RWPE2 (cell line): ENCODE measurements around the gene E2F1.

Experiments used
- ATAC-seq: fragments of 200-7000 bp; cut with Tn5 transposase; 3 replicates; pipeline ENCODE4 v1.9.1; 2021; ENCODE audit warnings: low read depth
- DNase-seq: peaks from one replicate; pipeline ENCODE4 v3.0.0-alpha.2; 2020; ENCODE audit warnings: low spot score
- H3K27ac ChIP-seq: fragments of 450-650 bp; 2 replicates; pipeline ENCODE4 v1.5.1; 2017; ENCODE audit warnings: mild to moderate bottlenecking; ENCODE audit not compliant: poor library complexity, severe bottlenecking
- H3K27me3 ChIP-seq: fragments of 250-450 bp; sonication (Bioruptor Pico); 2 replicates; pipeline ENCODE4 v1.5.1; 2021; ENCODE audit warnings: mild to moderate bottlenecking, moderate library complexity; ENCODE audit not compliant: insufficient read depth, poor library complexity, severe bottlenecking
- H3K36me3 ChIP-seq: fragments of 250-450 bp; sonication (Bioruptor Pico); 2 replicates; pipeline ENCODE4 v1.5.1; 2020; ENCODE audit warnings: low read depth, mild to moderate bottlenecking, moderate library complexity
- H3K4me1 ChIP-seq: fragments of 250-450 bp; sonication (Bioruptor Pico); 2 replicates; pipeline ENCODE4 v1.5.1; 2021; ENCODE audit warnings: mild to moderate bottlenecking, moderate library complexity; ENCODE audit not compliant: insufficient read depth, poor library complexity, severe bottlenecking
- H3K4me3 ChIP-seq: fragments of 250-450 bp; sonication (Bioruptor Pico); 2 replicates; pipeline ENCODE4 v1.5.1; 2021; ENCODE audit warnings: mild to moderate bottlenecking, moderate library complexity; ENCODE audit not compliant: severe bottlenecking
- H3K9me3 ChIP-seq: fragments of 250-450 bp; sonication (Bioruptor Pico); 2 replicates; pipeline ENCODE4 v1.5.1; 2021; ENCODE audit warnings: mild to moderate bottlenecking, moderate library complexity; ENCODE audit not compliant: severe bottlenecking
- TF ChIP-seq, protein P1 (sequence below): fragments of 450-650 bp; IDR thresholded peaks from one replicate; pipeline ENCODE4 v1.5.1; 2017; ENCODE audit warnings: mild to moderate bottlenecking, moderate library complexity; ENCODE audit not compliant: poor library complexity, severe bottlenecking

Gene E2F1

GRCh38 chr20:33668466-33669155 is 17.6 kb downstream of the E2F1 start:
- H3K27me3 ChIP-seq: no peaks in the 10 kb centered on the region
- TF ChIP-seq, protein P1, sequence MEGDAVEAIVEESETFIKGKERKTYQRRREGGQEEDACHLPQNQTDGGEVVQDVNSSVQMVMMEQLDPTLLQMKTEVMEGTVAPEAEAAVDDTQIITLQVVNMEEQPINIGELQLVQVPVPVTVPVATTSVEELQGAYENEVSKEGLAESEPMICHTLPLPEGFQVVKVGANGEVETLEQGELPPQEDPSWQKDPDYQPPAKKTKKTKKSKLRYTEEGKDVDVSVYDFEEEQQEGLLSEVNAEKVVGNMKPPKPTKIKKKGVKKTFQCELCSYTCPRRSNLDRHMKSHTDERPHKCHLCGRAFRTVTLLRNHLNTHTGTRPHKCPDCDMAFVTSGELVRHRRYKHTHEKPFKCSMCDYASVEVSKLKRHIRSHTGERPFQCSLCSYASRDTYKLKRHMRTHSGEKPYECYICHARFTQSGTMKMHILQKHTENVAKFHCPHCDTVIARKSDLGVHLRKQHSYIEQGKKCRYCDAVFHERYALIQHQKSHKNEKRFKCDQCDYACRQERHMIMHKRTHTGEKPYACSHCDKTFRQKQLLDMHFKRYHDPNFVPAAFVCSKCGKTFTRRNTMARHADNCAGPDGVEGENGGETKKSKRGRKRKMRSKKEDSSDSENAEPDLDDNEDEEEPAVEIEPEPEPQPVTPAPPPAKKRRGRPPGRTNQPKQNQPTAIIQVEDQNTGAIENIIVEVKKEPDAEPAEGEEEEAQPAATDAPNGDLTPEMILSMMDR: no peak
- H3K4me1 ChIP-seq: peaks cover 3% of the 10 kb centered on the region
- H3K4me3 ChIP-seq: no peak overlapping the region
- H3K9me3 ChIP-seq: no peaks in the 10 kb centered on the region
- no peak for ATAC-seq
- H3K36me3 ChIP-seq: peaks cover 9% of the 10 kb centered on the region
- DNase-seq: peak; percentile 83
- no peak overlapping the region for H3K27ac ChIP-seq

DNA sequence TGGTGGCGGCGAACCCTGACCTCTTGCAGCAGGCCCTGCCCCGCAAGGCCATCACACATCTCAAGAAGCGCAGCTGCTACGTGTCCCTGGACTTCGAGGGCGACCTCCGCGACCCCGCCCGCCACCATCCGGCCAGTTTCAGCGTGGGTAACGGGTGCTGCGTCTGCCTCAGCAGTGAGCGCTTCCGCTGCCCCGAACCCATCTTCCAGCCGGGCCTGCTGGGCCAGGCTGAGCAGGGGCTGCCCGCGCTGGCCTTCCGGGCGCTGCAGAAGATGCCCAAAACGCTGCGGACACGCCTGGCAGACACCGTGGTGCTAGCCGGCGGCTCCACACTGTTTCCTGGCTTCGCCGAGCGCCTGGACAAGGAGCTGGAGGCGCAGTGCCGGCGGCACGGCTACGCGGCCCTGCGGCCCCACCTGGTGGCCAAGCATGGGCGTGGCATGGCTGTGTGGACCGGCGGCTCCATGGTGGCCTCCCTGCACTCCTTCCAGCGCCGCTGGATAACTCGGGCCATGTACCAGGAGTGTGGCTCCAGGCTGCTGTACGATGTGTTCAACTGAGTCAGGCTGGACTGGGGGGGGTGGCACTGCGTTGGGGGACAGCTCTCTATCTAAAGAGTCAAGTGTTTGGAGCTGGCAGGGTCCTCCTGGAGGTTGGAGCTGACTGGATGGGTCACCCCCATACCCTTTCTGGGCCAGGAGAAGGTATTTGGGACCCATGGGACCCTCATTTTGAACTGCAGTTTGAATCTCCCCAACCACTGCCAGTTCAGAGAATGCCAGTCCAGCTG is 18.3 kb downstream of the E2F1 start:
- Histone ChIP-seq H3K27me3 (no peaks in the 10 kb centered on the region), H3K4me3 (peak overlapping the region; percentile 39), H3K4me1 (peaks cover 3% of the 10 kb centered on the region), H3K27ac (peak overlapping the region; percentile 44), H3K9me3 (no peaks in the 10 kb centered on the region), H3K36me3 (peaks cover 9% of the 10 kb centered on the region)
- DNase-seq: peak; percentile 95
- ATAC-seq: peak; percentile 53
- TF ChIP-seq, protein P1: peak; percentile 100

GRCh38 chr20:33667245-33667675 is 18.9 kb downstream of the E2F1 start:
- Histone ChIP-seq H3K36me3 (peaks cover 9% of the 10 kb centered on the region), H3K27me3 (no peaks in the 10 kb centered on the region), H3K9me3 (no peaks in the 10 kb centered on the region), H3K4me3 (peak overlapping the region; percentile 39), H3K27ac (peak overlapping the region; percentile 44), H3K4me1 (peaks cover 3% of the 10 kb centered on the region)
- no peak for DNase-seq
- no peak for ATAC-seq
- TF ChIP-seq, protein P1: no peak

DNA sequence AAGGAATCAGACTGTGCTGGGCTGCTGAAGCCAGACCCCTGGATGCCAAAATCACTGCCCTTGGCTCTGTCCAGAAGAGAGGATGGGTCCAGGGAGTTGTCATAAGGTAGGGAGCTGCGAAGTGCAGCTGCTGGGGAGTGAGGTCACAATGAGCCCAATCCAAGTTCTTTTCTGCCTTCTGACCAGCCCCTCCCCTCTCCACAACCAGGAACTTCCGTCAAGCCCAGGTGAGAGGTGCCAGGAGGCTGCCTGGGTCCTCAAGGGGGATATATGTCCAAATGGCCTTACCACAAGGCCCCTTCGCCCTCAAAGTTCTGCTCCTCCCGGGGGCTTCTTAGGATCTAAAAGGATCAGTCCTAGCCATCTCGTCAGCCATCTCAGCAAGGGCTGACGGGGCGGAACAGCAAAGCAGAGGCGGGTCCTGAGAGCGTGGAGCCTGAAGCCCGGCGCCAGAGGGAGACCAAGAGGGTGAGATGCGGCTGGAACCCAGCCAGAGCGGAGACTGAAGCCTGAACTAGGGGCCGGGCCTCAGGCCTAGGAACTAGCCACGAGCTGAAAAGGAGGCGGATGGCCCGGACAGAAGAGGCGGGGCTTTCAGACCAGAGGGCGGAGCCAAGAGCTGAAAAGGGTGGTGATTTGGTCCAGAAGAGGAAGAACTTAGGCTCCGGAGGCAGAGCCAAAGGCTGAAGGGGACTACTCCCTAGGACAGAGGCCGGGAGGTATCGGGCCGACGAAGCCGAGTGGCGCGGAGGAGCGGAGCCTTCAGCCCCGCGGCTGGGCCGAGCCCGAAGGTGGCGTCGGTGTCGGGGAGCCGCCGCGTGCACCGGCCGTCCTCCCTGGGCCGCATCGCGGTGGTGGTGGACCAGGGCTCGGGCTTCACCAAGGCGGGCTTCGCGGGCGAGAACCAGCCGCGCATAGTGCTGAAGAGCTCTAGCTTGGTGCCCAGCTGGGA is 19.6 kb downstream of the E2F1 start, which contains the start of gene ACTL10:
ACTL10 (plus strand) TSS at position 651 of the 952 bp plus-strand sequence. CDS start 555 bp downstream, outside the sequence.
- Histone ChIP-seq H3K4me3 (peak within 1 kb of the TSS; percentile 39), H3K27ac (peak within 1 kb of the TSS; percentile 44), H3K4me1 (peaks cover 3% of the 10 kb centered on the region), H3K27me3 (no peaks in the 10 kb centered on the region), H3K9me3 (no peaks in the 10 kb centered on the region), H3K36me3 (peaks cover 9% of the 10 kb centered on the region)
- DNase-seq (peak; percentile 100), ATAC-seq (peak; percentile 68)
- TF ChIP-seq, protein P1: no peak
